ENCODE results near the gene RNF115. TPM values are rescaled to one million over a fixed set of nuclear protein-coding genes. Genes with fewer than 3 reads are reported as not detected.
A peak's percentile ranks its signal among the peaks of the same experiment; 100 is the strongest.
"Not testable (repeated sequence)": the region's sequence is repeated elsewhere in the genome, so short reads cannot be mapped to it uniquely, and the experiment has no call there.

RNF115 gene
- total RNA-seq, 6 donors from 2014 or later: 10.7 to 32.0 (median 19.0) TPM

DNA sequence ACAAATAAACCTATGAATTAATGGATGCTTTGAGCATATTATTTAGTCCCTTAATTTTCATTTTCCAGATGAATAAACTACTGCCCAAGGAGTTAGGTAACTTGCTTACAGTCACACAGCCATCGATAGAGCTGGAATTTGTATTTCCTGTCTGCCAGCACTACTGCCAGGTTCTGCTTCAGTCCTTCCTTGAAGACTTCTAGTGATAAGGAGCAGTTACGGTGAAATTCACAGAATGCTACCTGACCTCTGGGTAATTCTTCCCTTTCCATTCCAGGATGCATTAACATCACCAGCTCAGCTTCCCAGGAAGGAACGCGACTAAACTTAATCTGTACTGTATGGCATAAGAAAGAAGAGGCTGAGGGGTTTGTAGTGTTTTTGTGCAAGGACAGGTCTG is 93.4 kb downstream of the RNF115 start:
- no peaks in the 10 kb centered on the region for H3K36me3 ChIP-seq
- H3K4me3 ChIP-seq: no peak overlapping the region
- TF ChIP-seq POLR2AphosphoS5 (IDR thresholded peaks at IDR 0.05): no peak
- TF ChIP-seq EP300 (IDR thresholded peaks at IDR 0.05): no peak
- TF ChIP-seq, protein P1, sequence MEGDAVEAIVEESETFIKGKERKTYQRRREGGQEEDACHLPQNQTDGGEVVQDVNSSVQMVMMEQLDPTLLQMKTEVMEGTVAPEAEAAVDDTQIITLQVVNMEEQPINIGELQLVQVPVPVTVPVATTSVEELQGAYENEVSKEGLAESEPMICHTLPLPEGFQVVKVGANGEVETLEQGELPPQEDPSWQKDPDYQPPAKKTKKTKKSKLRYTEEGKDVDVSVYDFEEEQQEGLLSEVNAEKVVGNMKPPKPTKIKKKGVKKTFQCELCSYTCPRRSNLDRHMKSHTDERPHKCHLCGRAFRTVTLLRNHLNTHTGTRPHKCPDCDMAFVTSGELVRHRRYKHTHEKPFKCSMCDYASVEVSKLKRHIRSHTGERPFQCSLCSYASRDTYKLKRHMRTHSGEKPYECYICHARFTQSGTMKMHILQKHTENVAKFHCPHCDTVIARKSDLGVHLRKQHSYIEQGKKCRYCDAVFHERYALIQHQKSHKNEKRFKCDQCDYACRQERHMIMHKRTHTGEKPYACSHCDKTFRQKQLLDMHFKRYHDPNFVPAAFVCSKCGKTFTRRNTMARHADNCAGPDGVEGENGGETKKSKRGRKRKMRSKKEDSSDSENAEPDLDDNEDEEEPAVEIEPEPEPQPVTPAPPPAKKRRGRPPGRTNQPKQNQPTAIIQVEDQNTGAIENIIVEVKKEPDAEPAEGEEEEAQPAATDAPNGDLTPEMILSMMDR (IDR thresholded peaks at IDR 0.05): no peak
- TF ChIP-seq POLR2A (IDR thresholded peaks at IDR 0.05): no peak
- H3K27me3 ChIP-seq: no peaks in the 10 kb centered on the region
- WGBS, 2 donors: 82 to 84% methylated on average over 4 of the region's 4 CpGs
- H3K27ac ChIP-seq: no peak overlapping the region
- H3K9me3 ChIP-seq: no peaks in the 10 kb centered on the region
- no peak for ATAC-seq (ENCODE audit: low FRiP score in 2 of 2)
- no peaks in the 10 kb centered on the region for H3K4me1 ChIP-seq
- no peak for DNase-seq

DNA sequence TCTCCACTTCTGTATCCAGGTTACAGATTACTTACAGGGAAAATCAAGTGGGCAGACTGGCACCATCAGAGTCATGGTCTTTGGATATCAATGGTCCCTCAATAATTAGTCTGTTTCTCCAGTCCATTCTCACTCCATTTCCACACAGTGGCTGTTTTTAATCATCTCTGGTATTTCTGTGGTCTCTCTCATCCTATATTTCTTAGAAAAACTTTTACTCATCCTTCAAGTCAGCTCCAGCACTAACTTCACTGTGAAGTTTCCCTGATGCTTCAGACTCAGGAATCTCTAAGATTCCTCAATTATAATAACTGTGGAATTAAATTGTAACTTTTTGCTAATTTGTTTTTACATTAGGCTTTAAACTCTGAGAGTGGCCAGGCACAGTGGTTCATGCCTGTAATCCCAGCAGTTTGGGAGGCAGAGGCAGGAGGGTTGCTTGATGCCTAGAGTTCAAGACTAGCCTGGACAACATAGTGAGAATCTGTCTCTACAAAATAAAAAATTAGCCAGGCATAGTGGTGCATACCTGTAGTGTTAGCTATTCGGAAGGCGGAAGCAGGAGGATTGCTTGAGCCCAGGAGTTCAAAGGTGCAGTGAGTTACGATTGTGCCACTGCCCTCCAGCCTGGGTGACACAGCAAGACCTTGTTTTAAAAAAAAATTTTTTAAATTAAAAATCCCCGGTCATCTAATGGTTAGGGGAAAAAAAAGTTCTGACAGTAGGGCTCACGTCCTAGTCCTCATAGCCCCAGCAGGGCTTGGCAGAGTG is 94.0 kb downstream of the RNF115 start:
- WGBS, 2 donors: 91 to 93% methylated on average over 5 of the region's 5 CpGs
- Histone ChIP-seq H3K9me3 (no peaks in the 10 kb centered on the region), H3K27ac (no peak overlapping the region), H3K4me1 (no peaks in the 10 kb centered on the region), H3K4me3 (no peak overlapping the region), H3K27me3 (no peaks in the 10 kb centered on the region), H3K36me3 (no peaks in the 10 kb centered on the region)
- ATAC-seq (ENCODE audit: low FRiP score in 2 of 2): no peak
- TF ChIP-seq, protein P1 (IDR thresholded peaks at IDR 0.05): no peak
- TF ChIP-seq POLR2A (IDR thresholded peaks at IDR 0.05): no peak
- no peak for TF ChIP-seq POLR2AphosphoS5 (IDR thresholded peaks at IDR 0.05)
- no peak for TF ChIP-seq EP300 (IDR thresholded peaks at IDR 0.05)
- DNase-seq: no peak

DNA sequence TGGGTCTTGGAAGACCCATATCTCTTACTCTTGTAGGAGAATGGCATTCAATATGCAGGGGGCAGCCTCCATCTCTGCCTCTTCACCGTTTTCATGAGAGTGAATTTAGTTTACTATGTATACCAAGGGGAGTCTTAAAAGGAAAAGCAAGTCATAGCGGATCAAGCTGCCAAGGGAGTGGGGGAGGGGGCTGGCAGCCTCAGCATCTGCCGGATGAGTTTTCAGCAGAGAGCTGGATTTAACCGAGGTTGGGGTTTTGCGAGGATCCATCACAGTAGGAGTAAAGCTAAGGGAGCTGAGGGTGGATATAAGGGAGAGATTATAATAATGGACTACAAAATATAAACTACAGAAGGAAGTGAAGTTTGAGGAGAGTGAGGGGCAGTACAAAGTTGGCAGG is 94.7 kb downstream of the RNF115 start:
- 61 to 79% methylated on average over 5 of the region's 5 CpGs for WGBS, 2 donors
- Histone ChIP-seq H3K9me3 (no peaks in the 10 kb centered on the region), H3K27me3 (no peaks in the 10 kb centered on the region), H3K36me3 (no peaks in the 10 kb centered on the region), H3K4me3 (no peak overlapping the region), H3K27ac (no peak overlapping the region), H3K4me1 (no peaks in the 10 kb centered on the region)
- DNase-seq (no peak), ATAC-seq (ENCODE audit: low FRiP score in 2 of 2) (no peak)
- TF ChIP-seq EP300 (IDR thresholded peaks at IDR 0.05) (no peak), POLR2A (IDR thresholded peaks at IDR 0.05) (no peak), POLR2AphosphoS5 (IDR thresholded peaks at IDR 0.05) (no peak)
- TF ChIP-seq, protein P1 (IDR thresholded peaks at IDR 0.05): no peak

DNA sequence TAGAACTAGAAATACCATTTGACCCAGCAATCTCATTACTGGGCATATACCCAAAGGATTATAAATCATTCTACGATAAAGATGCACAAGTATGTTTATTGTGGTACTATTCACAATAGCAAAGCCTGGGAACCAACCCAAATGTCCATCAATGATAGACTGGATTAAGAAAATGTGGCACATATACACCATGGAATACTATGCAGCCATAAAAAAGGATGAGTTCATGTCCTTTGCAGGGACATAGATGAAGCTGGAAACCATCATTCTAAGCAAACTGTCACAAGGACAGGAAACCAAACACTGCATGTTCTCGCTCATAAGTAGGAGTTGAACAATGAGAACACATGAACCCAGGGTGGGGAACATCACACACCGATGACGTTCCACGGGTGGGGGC is 97.7 kb downstream of the RNF115 start:
- 91 to 93% methylated on average over 5 of the region's 5 CpGs for WGBS, 2 donors
- ATAC-seq (ENCODE audit: low FRiP score in 2 of 2): not testable (repeated sequence)

DNA sequence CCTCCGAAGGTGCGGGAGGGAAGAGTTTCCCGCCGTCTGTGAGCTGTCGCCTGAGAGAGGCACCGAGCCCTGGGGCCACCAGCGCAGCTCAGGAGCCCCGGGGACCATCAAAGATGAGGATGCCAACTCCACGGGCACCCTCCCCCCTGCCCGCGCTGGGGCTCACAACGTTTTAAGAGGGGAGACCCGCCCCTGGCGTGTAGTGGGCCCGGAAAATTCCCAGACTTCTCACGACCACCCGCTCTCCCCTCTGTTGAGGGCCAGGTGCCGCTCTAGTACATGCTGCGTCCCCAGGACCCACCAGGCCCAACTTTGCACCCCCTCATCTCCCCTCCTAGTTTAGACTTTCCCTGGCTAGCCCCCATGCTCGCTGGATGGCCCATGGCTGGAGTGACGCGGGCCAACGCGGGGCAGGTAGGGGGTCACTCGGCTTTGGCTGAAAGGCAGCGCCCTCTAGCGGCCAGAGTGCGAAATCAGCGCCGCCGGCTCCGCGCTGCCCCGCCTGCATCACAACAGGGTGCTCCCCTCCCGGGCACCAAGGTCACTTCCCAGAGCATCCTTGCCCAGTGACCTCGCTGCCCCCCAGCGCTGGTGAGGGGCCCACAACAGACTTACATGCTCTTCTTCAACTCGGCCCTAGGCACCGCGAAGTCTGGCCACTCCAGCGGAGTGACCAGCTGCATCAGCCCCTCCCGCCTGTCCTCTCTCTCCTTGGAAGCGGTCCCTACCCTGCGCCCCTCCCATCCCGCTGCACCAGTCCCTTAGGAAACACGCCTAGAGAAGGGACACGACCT is 102.8 kb downstream of the RNF115 start:
- H3K27ac ChIP-seq: no peak overlapping the region
- peak; percentile 70 to 93 for DNase-seq

More for the DNA sequence above, 97.7 kb downstream of the RNF115 start:
- not testable (repeated sequence) for H3K27me3 ChIP-seq, H3K9me3 ChIP-seq, H3K36me3 ChIP-seq, H3K27ac ChIP-seq, DNase-seq, H3K4me3 ChIP-seq, H3K4me1 ChIP-seq

More for the DNA sequence above, 102.8 kb downstream of the RNF115 start:
- H3K9me3 ChIP-seq: no peaks in the 10 kb centered on the region
- no peaks in the 10 kb centered on the region for H3K27me3 ChIP-seq
- no peaks in the 10 kb centered on the region for H3K36me3 ChIP-seq
- peak overlapping the region in 3 of 4 donors; percentile 10 to 30 (median 21) for H3K4me3 ChIP-seq
- H3K4me1 ChIP-seq: peaks cover 8 to 12% (median 10%) of the 10 kb centered on the region in 4 donors
- TF ChIP-seq POLR2AphosphoS5 (IDR thresholded peaks at IDR 0.05) (peak in 1 of 2 donors; percentile 7), EP300 (IDR thresholded peaks at IDR 0.05) (no peak)
- TF ChIP-seq, protein P1 (IDR thresholded peaks at IDR 0.05): peak; percentile 86 to 94 (median 92)
- peak; percentile 91 to 95 for ATAC-seq (ENCODE audit: low FRiP score in 2 of 2)
- 4 to 12% methylated on average over 15 to 44 of the region's 47 CpGs for WGBS, 2 donors
